Kidney (tissue), 14 donors: ENCODE measurements around the gene KRTAP29-1. TPM values are rescaled to one million over a fixed set of nuclear protein-coding genes. Genes with fewer than 3 reads are reported as not detected.
A peak's percentile ranks its signal among the peaks of the same experiment; 100 is the strongest.

Experiments
- DNase-seq, 5 donors: peaks; one replicate each; pipeline ENCODE4 v3.0.0-alpha.2; 2013 to 2020
- FAIRE-seq: peaks from 2 replicates; lab custom pipeline; 2012; peaks lifted over from hg19 to GRCh38; lab: Jason Lieb, UNC
- H3K27ac ChIP-seq, 2 donors: one replicate each; pipeline ENCODE4 v1.7.0; 2013; ENCODE audit warnings: low read depth in 2 of 2, low read length in 2 of 2, inconsistent platforms in 1 of 2
- H3K27me3 ChIP-seq: one replicate; pipeline ENCODE4 v1.7.1; 2013; ENCODE audit warnings: low read length, inconsistent platforms; ENCODE audit not compliant: control insufficient read depth, insufficient read depth
- H3K36me3 ChIP-seq, 3 donors: one replicate each; pipeline versions ENCODE4 v1.7.0 to v1.7.1; 2013; ENCODE audit warnings: low read length in 3 of 3, control low read depth in 1 of 3, inconsistent platforms in 1 of 3; ENCODE audit not compliant: insufficient read depth in 3 of 3, control insufficient read depth in 2 of 3
- H3K4me1 ChIP-seq, 3 donors: one replicate each; pipeline versions ENCODE4 v1.7.0 to v1.7.1; 2013; ENCODE audit warnings: low read length in 3 of 3, inconsistent platforms in 1 of 3, low read depth in 1 of 3; ENCODE audit not compliant: control insufficient read depth in 2 of 3, insufficient read depth in 2 of 3
- H3K4me3 ChIP-seq, 3 donors: one replicate each; pipeline versions ENCODE4 v1.7.0 to v1.8.1; 2013; ENCODE audit warnings: low read length in 3 of 3, control low read depth in 1 of 3, inconsistent platforms in 1 of 3
- H3K9ac ChIP-seq, 3 donors: one replicate each; pipeline versions ENCODE4 v1.7.0 to v1.7.1; 2013; ENCODE audit warnings: low read length in 3 of 3, control low read depth in 1 of 3, inconsistent platforms in 1 of 3
- H3K9me3 ChIP-seq, 3 donors: one replicate each; pipeline versions ENCODE4 v1.7.0 to v1.7.1; 2013; ENCODE audit warnings: low read length in 3 of 3, control low read depth in 1 of 3, inconsistent platforms in 1 of 3; ENCODE audit not compliant: control insufficient read depth in 2 of 3, insufficient read depth in 1 of 3
- intact Hi-C: fragments of 100-400 bp; cut with DNase I; formaldehyde crosslinking; loops from one replicate; pipeline ENCODE4 v1.11.1; 2022
- polyA plus RNA-seq: library from polyadenylated mRNA; stranded (reverse); fragments of 350-450 nt; fragmentation: Illumina TruSeq; extraction: RNeasy Lipid Tissue Mini Kit (QIAGEN cat#74804); gene quantifications from one replicate; pipeline ENCODE4 v1.2.3, GENCODE V29; 2014; ENCODE audit warnings: low read depth, low replicate concordance; ENCODE audit not compliant: insufficient read depth
- total RNA-seq: library from RNA; stranded (reverse); fragmentation: NEBNext Ultra II Directional; extraction: Animal tissue kit (Norgen Biotek cat#: 25700); gene quantifications from one replicate; pipeline ENCODE4 v1.2.1, GENCODE V29; 2021
- TF ChIP-seq, protein P1 (sequence below): IDR thresholded peaks from 3 replicates; pipeline ENCODE4 v1.5.1; 2012; ENCODE audit warnings: mild to moderate bottlenecking, moderate library complexity, borderline replicate concordance; ENCODE audit not compliant: insufficient read depth; ENCODE audit errors: extremely low read depth
- donor health status: control.
- donor health status: control.
- donor health status: control.
- donor health status: control.
- donor health status: control.
- donor health status: DM: yes; HTN: yes; CAD: no.
- donor health status: Normal renal cell carcinoma (clear cell type).

The KRTAP29-1 gene
- total and polyA plus RNA-seq, 2 donors from 2014 or later, result not detected

DNA sequence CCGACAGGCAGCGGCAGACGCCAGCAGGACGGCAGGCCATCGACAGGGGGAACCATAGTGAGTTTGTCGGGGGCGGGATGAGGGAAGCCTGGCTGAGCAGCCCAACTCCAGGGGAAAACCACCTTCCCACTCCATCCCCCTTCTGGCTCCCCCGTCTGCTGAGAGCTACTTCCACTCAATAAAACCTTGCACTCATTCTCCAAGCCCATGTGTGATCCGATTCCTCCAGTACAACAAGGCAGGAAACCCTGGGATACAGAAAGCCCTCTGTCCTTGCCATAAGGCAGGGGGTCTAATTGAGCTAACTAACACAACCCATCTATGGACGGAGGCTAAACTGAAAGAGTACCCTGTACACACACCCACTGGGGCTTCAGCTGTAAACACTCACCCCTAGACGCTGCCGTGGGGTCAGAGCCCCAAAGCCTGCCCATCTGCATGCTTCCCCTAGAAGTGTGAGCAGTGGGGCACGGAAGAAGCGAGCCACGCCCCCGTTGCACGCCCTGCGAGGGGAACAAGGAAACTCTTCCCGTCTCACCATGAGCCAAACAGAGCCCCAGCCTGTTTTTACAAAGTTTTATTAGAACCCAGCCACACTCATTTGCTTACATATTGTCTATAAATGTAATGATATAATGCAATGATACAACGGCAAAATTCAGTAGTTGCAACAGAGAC is 4.1 kb downstream of the KRTAP29-1 start:
- no peak for DNase-seq
- H3K9ac ChIP-seq, result no peak overlapping the region
- intact Hi-C loops, result no loop called here
- no peak overlapping the region for H3K4me3 ChIP-seq
- FAIRE-seq, result no peak
- H3K27me3 ChIP-seq, result no peaks in the 10 kb centered on the region
- no peaks in the 10 kb centered on the region for H3K4me1 ChIP-seq
- H3K27ac ChIP-seq, result no peak overlapping the region
- TF ChIP-seq, protein P1, sequence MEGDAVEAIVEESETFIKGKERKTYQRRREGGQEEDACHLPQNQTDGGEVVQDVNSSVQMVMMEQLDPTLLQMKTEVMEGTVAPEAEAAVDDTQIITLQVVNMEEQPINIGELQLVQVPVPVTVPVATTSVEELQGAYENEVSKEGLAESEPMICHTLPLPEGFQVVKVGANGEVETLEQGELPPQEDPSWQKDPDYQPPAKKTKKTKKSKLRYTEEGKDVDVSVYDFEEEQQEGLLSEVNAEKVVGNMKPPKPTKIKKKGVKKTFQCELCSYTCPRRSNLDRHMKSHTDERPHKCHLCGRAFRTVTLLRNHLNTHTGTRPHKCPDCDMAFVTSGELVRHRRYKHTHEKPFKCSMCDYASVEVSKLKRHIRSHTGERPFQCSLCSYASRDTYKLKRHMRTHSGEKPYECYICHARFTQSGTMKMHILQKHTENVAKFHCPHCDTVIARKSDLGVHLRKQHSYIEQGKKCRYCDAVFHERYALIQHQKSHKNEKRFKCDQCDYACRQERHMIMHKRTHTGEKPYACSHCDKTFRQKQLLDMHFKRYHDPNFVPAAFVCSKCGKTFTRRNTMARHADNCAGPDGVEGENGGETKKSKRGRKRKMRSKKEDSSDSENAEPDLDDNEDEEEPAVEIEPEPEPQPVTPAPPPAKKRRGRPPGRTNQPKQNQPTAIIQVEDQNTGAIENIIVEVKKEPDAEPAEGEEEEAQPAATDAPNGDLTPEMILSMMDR, result no peak
- H3K9me3 ChIP-seq, result no peaks in the 10 kb centered on the region
- no peaks in the 10 kb centered on the region for H3K36me3 ChIP-seq

DNA sequence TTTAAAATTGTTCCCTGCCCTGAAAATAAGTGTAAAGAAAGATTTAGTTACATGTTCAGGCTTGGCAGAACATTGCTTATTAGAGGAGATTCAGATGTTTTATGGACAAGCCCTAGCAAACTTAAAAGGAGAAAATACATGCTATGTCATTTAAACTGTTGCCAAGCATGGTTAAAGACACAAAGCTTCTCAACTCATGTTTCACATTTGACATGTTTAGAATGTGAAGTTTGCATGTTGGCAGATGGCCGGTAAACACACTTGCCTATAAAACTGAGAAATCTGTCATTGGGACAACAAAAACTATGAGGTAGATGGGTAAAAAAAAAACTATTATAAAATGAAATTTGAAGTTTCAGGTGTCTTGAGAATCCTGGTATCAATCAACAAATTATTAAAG is 5.8 kb downstream of the KRTAP29-1 start:
- intact Hi-C loops, result no loop called here

DNA sequence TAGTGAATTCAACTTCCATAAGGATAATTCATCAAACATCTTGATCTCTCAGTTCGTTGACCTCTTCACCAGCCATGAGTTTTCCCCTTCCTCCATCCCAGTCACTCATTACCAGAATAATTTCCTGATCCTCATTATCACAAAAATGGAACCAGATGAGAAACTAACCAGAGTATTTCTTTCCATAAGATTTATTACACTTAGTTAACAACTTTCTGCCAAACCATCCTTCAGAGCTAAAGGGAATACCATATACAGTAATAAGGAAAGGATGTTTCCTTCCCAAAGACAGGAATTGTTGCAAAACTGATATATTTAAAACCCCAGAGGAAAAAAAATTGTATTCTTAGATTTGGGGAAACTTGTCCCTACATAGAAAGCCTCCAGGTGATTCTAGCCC is 8.6 kb downstream of the KRTAP29-1 start:
- FAIRE-seq (no peak), DNase-seq (no peak)
- H3K36me3 ChIP-seq, result no peaks in the 10 kb centered on the region
- H3K9me3 ChIP-seq, result no peaks in the 10 kb centered on the region
- no peak overlapping the region for H3K9ac ChIP-seq
- H3K4me1 ChIP-seq, result no peaks in the 10 kb centered on the region
- intact Hi-C loops, result no loop called here
- no peaks in the 10 kb centered on the region for H3K27me3 ChIP-seq
- no peak overlapping the region for H3K4me3 ChIP-seq
- TF ChIP-seq, protein P1, result no peak
- no peak overlapping the region for H3K27ac ChIP-seq

More for the DNA sequence above, 5.8 kb downstream of the KRTAP29-1 start:
- H3K4me3 ChIP-seq, result no peak overlapping the region
- TF ChIP-seq, protein P1, result no peak
- DNase-seq (peak in 2 of 5 donors; percentile 21 to 23), FAIRE-seq (no peak)
- H3K27ac ChIP-seq, result no peak overlapping the region
- H3K27me3 ChIP-seq, result no peaks in the 10 kb centered on the region
- H3K36me3 ChIP-seq, result no peaks in the 10 kb centered on the region
- H3K9ac ChIP-seq, result no peak overlapping the region
- no peaks in the 10 kb centered on the region for H3K4me1 ChIP-seq
- no peaks in the 10 kb centered on the region for H3K9me3 ChIP-seq

DNA sequence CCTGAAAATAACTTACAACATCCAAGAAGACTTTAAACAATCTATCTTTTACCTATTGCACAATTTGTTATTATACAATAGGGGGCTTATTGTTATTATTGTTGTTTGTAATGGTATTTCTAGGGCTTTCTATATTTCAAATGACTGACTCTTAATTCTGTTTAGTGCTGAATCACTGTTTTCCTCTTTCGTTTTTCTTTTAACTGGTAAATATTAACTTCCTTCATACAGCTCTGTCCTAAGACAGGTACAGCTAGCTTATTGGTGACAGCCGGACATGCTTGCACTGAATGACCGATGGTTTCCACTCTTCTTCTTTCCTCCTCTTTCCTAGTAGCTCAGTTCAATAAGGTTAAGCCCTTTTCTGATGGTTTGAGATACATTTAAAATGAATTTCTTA is 15.6 kb downstream of the KRTAP29-1 start:
- DNase-seq, result no peak
- TF ChIP-seq, protein P1, result no peak
- Histone ChIP-seq H3K27ac (no peak overlapping the region), H3K4me3 (no peak overlapping the region), H3K36me3 (no peaks in the 10 kb centered on the region), H3K27me3 (no peaks in the 10 kb centered on the region), H3K9ac (no peak overlapping the region), H3K9me3 (no peaks in the 10 kb centered on the region), H3K4me1 (no peaks in the 10 kb centered on the region)
- no peak for FAIRE-seq
- intact Hi-C loops, result no loop called here
